Gastroesophageal sphincter (tissue), 3 donors: Measurements from ENCODE around the gene FOLR3.

Experiments used
- CTCF ChIP-seq, 4 experiments: fragments of 200-600 bp in 2 of 4; fragments of 450-650 bp in 2 of 4; sonication (generic) in 1 of 4; IDR thresholded peaks; one replicate each; pipeline ENCODE4 v1.5.1; 2017 to 2019; ENCODE audit warnings: antibody characterized with exemption in 4 of 4, mild to moderate bottlenecking in 2 of 4, moderate library complexity in 2 of 4
- POLR2A ChIP-seq, 2 donors: fragments of 450-650 bp; IDR thresholded peaks; one replicate each; pipeline ENCODE4 v1.6.1; 2017; ENCODE audit warnings: antibody characterized with exemption in 2 of 2, mild to moderate bottlenecking in 2 of 2, moderate library complexity in 1 of 2

GRCh38 chr11:72174302-72175070 is 39.0 kb downstream of the FOLR3 start:
- no peak for TF ChIP-seq POLR2A (IDR thresholded peaks at IDR 0.05)
- TF ChIP-seq CTCF (IDR thresholded peaks at IDR 0.05): no peak
